KG1 (cell line): ENCODE measurements around the gene KIF13A.
"Not testable (repeated sequence)": the region's sequence is repeated elsewhere in the genome, so short reads cannot be mapped to it uniquely, and the experiment has no call there.

ENCODE experiments used
- DNase-seq: peaks from one replicate; lab custom pipeline; 2025; lab: John Stamatoyannopoulos, UW

The KIF13A gene

GRCh38 chr6:17968876-17969275, 18.6 kb downstream of the KIF13A start:
- DNase-seq, result no peak

GRCh38 chr6:17967668-17968518, 19.5 kb downstream of the KIF13A start:
- DNase-seq, result no peak

- no peak for DNase-seq
Measured at GRCh38 chr6:17966451-17966850, 21.0 kb downstream of the KIF13A start.

- DNase-seq, result no peak
Measured at GRCh38 chr6:17965397-17965796, 22.0 kb downstream of the KIF13A start.

GRCh38 chr6:17964633-17965032, 22.8 kb downstream of the KIF13A start:
- no peak for DNase-seq

GRCh38 chr6:17962436-17963031, 24.9 kb downstream of the KIF13A start:
- no peak for DNase-seq

GRCh38 chr6:17959302-17959701, 28.1 kb downstream of the KIF13A start:
- no peak for DNase-seq

GRCh38 chr6:17957904-17958620, 29.4 kb downstream of the KIF13A start:
- DNase-seq, result no peak

GRCh38 chr6:17957498-17957897, 29.9 kb downstream of the KIF13A start:
- no peak for DNase-seq

GRCh38 chr6:17957086-17957485, 30.3 kb downstream of the KIF13A start:
- no peak for DNase-seq

- DNase-seq, result no peak
Measured at GRCh38 chr6:17950095-17950494, 37.3 kb downstream of the KIF13A start.

GRCh38 chr6:17949168-17949567, 38.3 kb downstream of the KIF13A start:
- no peak for DNase-seq

- DNase-seq, result no peak
Measured at GRCh38 chr6:17948725-17949124, 38.7 kb downstream of the KIF13A start.

GRCh38 chr6:17947574-17947973, 39.9 kb downstream of the KIF13A start:
- not testable (repeated sequence) for DNase-seq

GRCh38 chr6:17945575-17945974, 41.9 kb downstream of the KIF13A start:
- DNase-seq, result no peak

- DNase-seq, result no peak
Measured at GRCh38 chr6:17945111-17945510, 42.3 kb downstream of the KIF13A start.

GRCh38 chr6:17941318-17941717, 46.1 kb downstream of the KIF13A start:
- no peak for DNase-seq

- no peak for DNase-seq
Measured at GRCh38 chr6:17940151-17940792, 47.2 kb downstream of the KIF13A start.

GRCh38 chr6:17938901-17939300, 48.5 kb downstream of the KIF13A start:
- DNase-seq, result no peak

GRCh38 chr6:17935188-17936149, 52.0 kb downstream of the KIF13A start:
- no peak for DNase-seq

- DNase-seq, result no peak
Measured at GRCh38 chr6:17933716-17934115, 53.7 kb downstream of the KIF13A start.
